Prostate gland (tissue), 2 donors: Measurements from ENCODE around the gene PCDH8. TPM values are rescaled to one million over a fixed set of nuclear protein-coding genes. Genes with fewer than 3 reads are reported as not detected.

Experiments used
- DNase-seq: peaks from one replicate; pipeline ENCODE4 v3.0.0-alpha.2; 2019; ENCODE audit warnings: low spot score
- H3K27ac ChIP-seq, 2 donors: fragments of 200-600 bp; sonication (generic); 2 replicates each; pipeline ENCODE4 v1.5.1; 2017 to 2019
- H3K27me3 ChIP-seq: fragments of 200-600 bp; sonication (generic); replicated peaks from 2 replicates; pipeline ENCODE4 v1.5.1; 2019; ENCODE audit not compliant: insufficient read depth
- H3K36me3 ChIP-seq, 2 donors: fragments of 200-600 bp; sonication (generic); 1 replicate in 1 of 2; 2 replicates in 1 of 2; pipeline versions ENCODE4 v1.5.1 to v1.8.1; 2017 to 2019
- H3K4me1 ChIP-seq: fragments of 200-600 bp; sonication (generic); replicated peaks from 2 replicates; pipeline ENCODE4 v1.5.1; 2019
- H3K4me3 ChIP-seq, 2 donors: fragments of 200-600 bp; sonication (generic); 2 replicates each; pipeline ENCODE4 v1.5.1; 2017 to 2019
- H3K9me3 ChIP-seq: fragments of 200-600 bp; sonication (generic); 2 replicates; pipeline ENCODE4 v1.5.1; 2017
- POLR2A ChIP-seq: fragments of 450-650 bp; IDR thresholded peaks from one replicate; pipeline ENCODE4 v1.6.1; 2016; ENCODE audit warnings: antibody characterized with exemption, mild to moderate bottlenecking
- POLR2AphosphoS5 ChIP-seq: sonication (generic); formaldehyde crosslinking; IDR thresholded peaks from one replicate; pipeline ENCODE4 v1.6.1; 2017; ENCODE audit warnings: antibody characterized with exemption
- WGBS: methylation state at CpG from one replicate; pipeline ENCODE4 v1.1.5; 2018; 5-methylcytosine and 5-hydroxymethylcytosine counted together
- intact Hi-C: fragments of 100-400 bp; cut with DNase I; formaldehyde crosslinking; loops from one replicate; pipeline ENCODE4 v1.14.2; 2022
- microRNA counts, 2 donors: library from miRNA; unstranded; fragments of <30 nt; microRNA quantifications; one replicate each; lab custom pipeline; 2016 to 2017
- microRNA-seq: library from miRNA; unstranded; fragments of <30 nt; microRNA quantifications from one replicate; pipeline ENCODE4, GENCODE V29; 2016
- small RNA-seq, 2 donors: library from RNA; depleted of rRNA; stranded (forward); fragments of <200 nt; gene quantifications; one replicate each; pipeline ENCODE3, GENCODE V24; 2016
- total RNA-seq, 2 donors: library from RNA; depleted of rRNA; stranded (reverse); fragments of >200 nt; gene quantifications; one replicate each; pipeline ENCODE4 v1.1.0, GENCODE V29; 2016
- TF ChIP-seq, protein P1 (sequence below), 4 experiments: fragments of 200-600 bp in 2 of 4; fragments of 450-650 bp in 2 of 4; sonication (generic) in 2 of 4; IDR thresholded peaks; 1 replicate in 3 of 4; 2 replicates in 1 of 4; pipeline ENCODE4 v1.5.1; 2016 to 2019; ENCODE audit warnings: antibody characterized with exemption in 4 of 4, mild to moderate bottlenecking in 2 of 4, moderate library complexity in 2 of 4

The PCDH8 gene
- total RNA-seq, 2 donors from 2014 or later = 6.0 to 9.5 TPM

DNA sequence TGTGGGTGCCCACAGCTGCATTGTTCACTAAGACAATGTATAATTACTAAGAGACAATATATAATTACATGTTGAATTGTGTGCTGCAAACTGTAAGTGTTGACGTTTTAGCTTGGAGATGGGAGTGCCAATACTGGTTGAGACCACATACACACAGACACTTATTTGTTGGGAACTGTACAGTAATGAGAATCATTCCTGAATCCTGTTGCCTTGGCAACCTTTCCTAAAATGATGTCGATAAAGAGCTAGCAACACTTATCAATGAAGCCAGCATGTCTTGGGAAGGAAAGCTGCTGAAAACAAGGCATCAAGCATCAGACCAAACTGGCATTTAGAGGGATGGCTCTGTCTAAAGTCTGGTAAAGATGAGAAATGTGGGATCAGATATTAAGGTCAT is 51.3 kb downstream of the PCDH8 start:
- Histone ChIP-seq H3K4me1 (no peaks in the 10 kb centered on the region), H3K27me3 (no peaks in the 10 kb centered on the region), H3K4me3 (no peak overlapping the region), H3K36me3 (no peaks in the 10 kb centered on the region), H3K27ac (no peak overlapping the region), H3K9me3 (no peaks in the 10 kb centered on the region)
- intact Hi-C loops = no loop called here
- no peak for DNase-seq
- WGBS = 82% methylated on average over 2 of the region's 2 CpGs
- TF ChIP-seq POLR2AphosphoS5 (no peak), POLR2A (no peak)
- TF ChIP-seq, protein P1, sequence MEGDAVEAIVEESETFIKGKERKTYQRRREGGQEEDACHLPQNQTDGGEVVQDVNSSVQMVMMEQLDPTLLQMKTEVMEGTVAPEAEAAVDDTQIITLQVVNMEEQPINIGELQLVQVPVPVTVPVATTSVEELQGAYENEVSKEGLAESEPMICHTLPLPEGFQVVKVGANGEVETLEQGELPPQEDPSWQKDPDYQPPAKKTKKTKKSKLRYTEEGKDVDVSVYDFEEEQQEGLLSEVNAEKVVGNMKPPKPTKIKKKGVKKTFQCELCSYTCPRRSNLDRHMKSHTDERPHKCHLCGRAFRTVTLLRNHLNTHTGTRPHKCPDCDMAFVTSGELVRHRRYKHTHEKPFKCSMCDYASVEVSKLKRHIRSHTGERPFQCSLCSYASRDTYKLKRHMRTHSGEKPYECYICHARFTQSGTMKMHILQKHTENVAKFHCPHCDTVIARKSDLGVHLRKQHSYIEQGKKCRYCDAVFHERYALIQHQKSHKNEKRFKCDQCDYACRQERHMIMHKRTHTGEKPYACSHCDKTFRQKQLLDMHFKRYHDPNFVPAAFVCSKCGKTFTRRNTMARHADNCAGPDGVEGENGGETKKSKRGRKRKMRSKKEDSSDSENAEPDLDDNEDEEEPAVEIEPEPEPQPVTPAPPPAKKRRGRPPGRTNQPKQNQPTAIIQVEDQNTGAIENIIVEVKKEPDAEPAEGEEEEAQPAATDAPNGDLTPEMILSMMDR (IDR thresholded peaks at IDR 0.05) = no peak

DNA sequence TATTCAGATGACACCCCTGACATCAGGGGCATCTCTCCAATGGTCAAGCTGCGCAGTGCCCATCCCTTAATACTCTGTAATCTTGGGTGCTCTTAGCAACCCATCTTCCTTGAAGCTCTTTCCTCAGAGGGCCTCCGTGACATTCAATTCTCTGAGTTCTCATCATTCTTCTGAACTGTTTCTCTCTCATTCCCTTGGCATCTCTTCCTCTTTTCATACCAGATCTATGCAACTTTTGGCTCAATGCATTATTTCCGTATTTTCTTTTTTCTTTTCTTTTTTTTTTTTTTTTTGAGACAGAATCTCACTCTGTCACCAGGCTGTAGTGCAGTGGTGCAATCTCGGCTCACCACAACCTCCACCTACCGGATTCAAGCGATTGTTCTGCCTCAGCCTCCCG is 53.9 kb downstream of the PCDH8 start:
- WGBS = 90% methylated on average over 7 of the region's 7 CpGs
- intact Hi-C loops = no loop called here
- no peak for DNase-seq
- Histone ChIP-seq H3K27me3 (no peaks in the 10 kb centered on the region), H3K4me1 (no peaks in the 10 kb centered on the region), H3K4me3 (no peak overlapping the region), H3K27ac (no peak overlapping the region), H3K36me3 (no peaks in the 10 kb centered on the region), H3K9me3 (no peaks in the 10 kb centered on the region)
- no peak for TF ChIP-seq POLR2AphosphoS5
- TF ChIP-seq, protein P1 (IDR thresholded peaks at IDR 0.05) = no peak
- no peak for TF ChIP-seq POLR2A

DNA sequence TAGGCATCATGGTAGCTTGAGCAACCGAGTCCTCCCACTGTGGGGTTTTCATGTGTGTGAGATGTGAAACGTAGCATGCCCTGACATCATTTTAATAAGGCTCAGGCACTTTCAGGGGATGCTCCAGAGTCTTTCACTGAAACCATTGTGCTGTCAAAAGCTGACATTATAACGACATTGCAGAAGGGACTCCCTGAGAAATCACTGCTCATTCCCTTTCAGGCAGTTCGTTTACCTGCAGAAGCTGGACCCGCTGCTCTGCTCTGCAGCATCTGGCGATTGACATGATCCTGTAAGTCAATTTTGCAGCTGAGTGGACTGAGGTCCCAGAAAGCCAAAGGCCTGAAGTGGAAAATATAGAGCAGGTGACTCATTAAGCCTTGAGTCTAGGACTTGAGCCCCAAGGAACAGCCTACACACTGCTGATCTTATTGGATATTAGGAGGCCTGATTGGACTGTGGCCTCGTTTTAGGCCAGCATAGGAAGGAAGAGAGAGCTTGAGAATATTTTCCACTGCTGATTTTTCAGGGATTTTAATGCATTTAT is 54.9 kb downstream of the PCDH8 start:
- DNase-seq = no peak
- intact Hi-C loops = no loop called here
- Histone ChIP-seq H3K4me1 (no peaks in the 10 kb centered on the region), H3K4me3 (no peak overlapping the region), H3K27me3 (no peaks in the 10 kb centered on the region), H3K9me3 (no peaks in the 10 kb centered on the region), H3K27ac (no peak overlapping the region), H3K36me3 (no peaks in the 10 kb centered on the region)
- WGBS = 69% methylated on average over 7 of the region's 7 CpGs
- TF ChIP-seq POLR2AphosphoS5 (no peak), POLR2A (no peak)
- TF ChIP-seq, protein P1 (IDR thresholded peaks at IDR 0.05) = no peak

MicroRNAs encoded within 50 kb of the gene (microRNA counts, 767-probe panel; counts per million panel counts)
- microRNA hsa-miR-759 (lab: Ali Mortazavi, UCI) = 0 to 431 counts per million in 2 donors

Small RNA genes within 50 kb of the gene (microRNA-seq; reads per million reads assigned to microRNA genes)
- gene MIR759 = not detected

Small RNA genes within 50 kb of the gene (small RNA-seq; reads per million reads assigned to genes)
- 0 reads per million in 2 donors for gene MIR759

Other genes with a start within 250 kb of the PCDH8 start
- 1 to 10 TPM; 5.0 to 5.5 TPM for gene HNRNPA1L2, start 206.2 kb downstream of the PCDH8 start, total RNA-seq
- 10 to 100 TPM; 34.4 to 47.8 TPM for gene SUGT1, start 195.8 kb downstream of the PCDH8 start, total RNA-seq
- 1 to 10 TPM in 1 of 2 donors, not detected in 1; 5.6 TPM for gene CNMD, start 108.8 kb downstream of the PCDH8 start, total RNA-seq
- 100 to 1,000 TPM in 1 of 2 donors, 10 to 100 TPM in 1; 55.4 to 172 TPM for gene OLFM4, start 180.2 kb upstream of the PCDH8 start, total RNA-seq